ENCODE results near the gene SLC23A1. TPM values are rescaled to one million over a fixed set of nuclear protein-coding genes. Genes with fewer than 3 reads are reported as not detected.

Gene SLC23A1
- total RNA-seq, 1 donor from 2014 or later: not detected

Other genes with a start within 250 kb of the SLC23A1 start
- gene SIL1, start 184.9 kb downstream of the SLC23A1 start, total RNA-seq: 9.4 TPM
- gene MATR3, start 89.6 kb downstream of the SLC23A1 start, total RNA-seq: 810 TPM
- 113 TPM for gene PAIP2, start 41.4 kb downstream of the SLC23A1 start, total RNA-seq
- not detected for gene MZB1, start 6.6 kb upstream of the SLC23A1 start, total RNA-seq
- under 0.01 TPM for gene PROB1, start 11.8 kb upstream of the SLC23A1 start, total RNA-seq
- gene SPATA24, start 20.8 kb upstream of the SLC23A1 start, total RNA-seq: 1.6 TPM
- 53.0 TPM for gene DNAJC18, start 56.2 kb upstream of the SLC23A1 start, total RNA-seq
- gene ECSCR, start 79.4 kb upstream of the SLC23A1 start, total RNA-seq: 4.9 TPM
- not detected for gene SMIM33, start 87.7 kb upstream of the SLC23A1 start, total RNA-seq
- gene STING1, start 99.5 kb upstream of the SLC23A1 start, total RNA-seq: 3.3 TPM
- gene UBE2D2, start 178.0 kb upstream of the SLC23A1 start, total RNA-seq: 124 TPM